Measurements from ENCODE around the gene ALDH1B1.
"Not testable (repeated sequence)": the region's sequence is repeated elsewhere in the genome, so short reads cannot be mapped to it uniquely, and the experiment has no call there.

The ALDH1B1 gene

DNA sequence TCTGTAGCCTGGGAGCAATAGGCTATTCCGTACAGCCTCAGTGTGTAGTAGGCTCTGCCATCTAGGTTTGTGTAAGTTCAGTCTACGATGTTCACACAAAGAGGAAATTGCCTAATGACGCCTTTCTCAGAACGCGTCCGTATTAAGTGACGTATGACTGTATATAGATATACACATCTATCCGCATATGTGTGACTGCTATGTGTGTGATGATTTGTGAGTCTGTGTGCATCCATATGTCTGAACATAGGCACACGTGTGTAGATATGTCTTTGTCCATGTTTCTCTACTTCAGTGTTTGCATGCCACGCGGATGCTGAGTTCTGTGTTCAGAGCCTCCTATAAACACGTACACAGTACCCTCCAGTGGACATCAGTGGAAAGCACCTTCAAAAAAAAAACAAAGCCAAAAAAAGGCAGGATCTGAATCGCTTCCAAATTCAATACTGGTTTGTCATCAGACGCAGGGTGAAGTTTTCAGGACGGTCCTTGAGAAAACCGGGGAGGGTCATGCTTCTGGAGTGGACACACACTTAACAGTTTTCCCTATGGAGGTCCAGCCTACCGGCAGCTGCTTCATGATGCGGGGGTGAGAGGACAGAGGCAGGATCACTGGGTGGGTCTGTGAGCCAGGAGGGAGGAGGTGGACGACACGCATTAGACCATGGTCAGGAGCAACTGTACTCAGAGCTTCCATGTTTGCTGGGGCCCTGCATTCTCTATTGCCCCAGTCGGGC lies 29.5 kb upstream of the ALDH1B1 start:
- peak; percentile 55 for DNase-seq

DNA sequence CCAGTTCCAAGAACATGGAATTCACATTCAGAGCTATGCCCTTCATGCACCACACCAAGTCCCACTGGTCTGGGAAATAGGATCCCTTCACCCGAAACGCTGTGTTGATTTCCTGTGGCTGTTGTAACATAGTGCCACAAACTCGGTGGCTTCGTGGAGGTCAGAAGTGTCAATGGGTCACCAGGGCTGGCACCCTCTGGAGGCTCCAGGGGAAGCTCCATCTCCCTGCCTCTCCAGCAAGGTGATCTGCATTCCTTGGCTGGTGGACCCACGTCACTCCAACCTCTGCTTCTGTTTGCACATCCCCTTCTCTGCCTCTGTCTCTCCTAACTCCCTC lies 28.9 kb upstream of the ALDH1B1 start:
- DNase-seq = no peak

DNA sequence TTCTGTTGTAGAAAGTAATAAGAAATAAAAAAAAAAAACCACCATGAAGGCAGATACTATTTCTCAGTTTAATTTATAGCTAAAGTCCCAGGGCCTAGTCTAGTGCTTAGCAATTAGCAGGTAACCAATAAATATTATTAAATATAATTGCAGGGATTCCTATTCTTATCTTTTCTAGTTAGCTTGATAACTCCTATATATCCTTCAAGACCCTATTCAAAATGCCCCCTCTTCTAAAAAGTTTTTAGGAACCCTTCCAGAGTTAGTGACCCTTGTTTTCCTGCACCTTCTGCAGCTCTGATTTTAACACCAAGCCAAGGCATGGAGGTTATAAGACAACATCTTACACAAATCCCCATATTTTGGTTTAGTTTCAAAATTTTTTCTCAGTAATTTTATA lies 24.6 kb upstream of the ALDH1B1 start:
- DNase-seq = no peak

DNA sequence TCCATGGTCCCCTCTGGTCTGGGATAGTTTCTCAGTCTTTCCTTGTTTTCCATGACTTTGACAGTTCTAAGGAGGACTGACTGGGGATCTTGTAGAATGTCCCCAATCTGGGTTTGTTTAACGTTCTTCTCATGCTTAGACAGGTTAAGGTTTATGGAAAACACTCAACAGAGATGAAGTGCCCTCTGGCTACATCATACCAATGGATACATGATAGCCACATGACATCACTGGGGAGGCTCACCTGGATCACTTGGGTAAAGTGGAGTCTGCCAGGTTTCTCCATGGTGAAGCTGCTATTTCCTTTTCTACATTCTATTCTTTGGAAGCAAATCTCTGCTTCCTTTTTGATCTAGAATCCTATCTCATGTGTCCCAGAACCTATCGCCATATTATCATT lies 23.8 kb upstream of the ALDH1B1 start:
- DNase-seq = no peak

DNA sequence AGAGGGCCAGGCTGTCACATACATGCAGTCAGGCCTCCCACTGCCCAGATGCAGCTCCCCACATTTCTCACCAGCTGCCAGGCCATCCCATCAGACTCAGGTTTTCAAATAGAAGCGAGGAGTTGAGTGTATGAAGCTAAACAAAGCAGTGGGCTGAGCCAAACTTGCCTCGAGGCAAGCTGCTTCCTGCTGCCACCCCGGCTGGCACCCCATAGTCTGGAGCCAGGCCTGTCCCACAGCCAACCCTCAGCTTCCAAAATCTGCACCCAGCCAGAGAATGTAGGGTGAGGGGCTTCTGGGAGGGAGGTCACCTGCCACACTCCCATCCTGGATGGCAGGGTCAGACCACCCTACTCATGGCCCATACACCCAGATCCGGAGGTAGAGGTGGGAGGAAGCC lies 22.3 kb upstream of the ALDH1B1 start:
- no peak for DNase-seq

DNA sequence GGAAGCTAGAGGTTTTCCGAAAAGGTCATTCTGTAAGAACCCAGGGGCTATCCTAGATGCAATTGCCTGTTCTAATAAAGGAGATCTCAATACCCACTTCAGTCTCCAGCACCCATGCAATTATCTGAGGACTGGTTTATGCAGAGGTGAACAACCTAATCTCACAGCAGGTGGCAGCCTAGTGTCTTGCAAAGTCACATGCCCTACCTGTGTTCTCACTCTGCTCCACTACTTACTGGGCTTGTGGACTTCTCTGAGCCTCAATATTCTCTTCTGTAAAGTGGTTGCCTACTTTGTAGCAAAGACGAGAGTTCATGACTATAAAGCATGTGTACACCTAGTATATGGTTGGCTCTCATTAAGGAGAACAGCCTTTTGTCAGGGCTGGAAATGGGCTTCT lies 21.0 kb upstream of the ALDH1B1 start:
- no peak for DNase-seq

DNA sequence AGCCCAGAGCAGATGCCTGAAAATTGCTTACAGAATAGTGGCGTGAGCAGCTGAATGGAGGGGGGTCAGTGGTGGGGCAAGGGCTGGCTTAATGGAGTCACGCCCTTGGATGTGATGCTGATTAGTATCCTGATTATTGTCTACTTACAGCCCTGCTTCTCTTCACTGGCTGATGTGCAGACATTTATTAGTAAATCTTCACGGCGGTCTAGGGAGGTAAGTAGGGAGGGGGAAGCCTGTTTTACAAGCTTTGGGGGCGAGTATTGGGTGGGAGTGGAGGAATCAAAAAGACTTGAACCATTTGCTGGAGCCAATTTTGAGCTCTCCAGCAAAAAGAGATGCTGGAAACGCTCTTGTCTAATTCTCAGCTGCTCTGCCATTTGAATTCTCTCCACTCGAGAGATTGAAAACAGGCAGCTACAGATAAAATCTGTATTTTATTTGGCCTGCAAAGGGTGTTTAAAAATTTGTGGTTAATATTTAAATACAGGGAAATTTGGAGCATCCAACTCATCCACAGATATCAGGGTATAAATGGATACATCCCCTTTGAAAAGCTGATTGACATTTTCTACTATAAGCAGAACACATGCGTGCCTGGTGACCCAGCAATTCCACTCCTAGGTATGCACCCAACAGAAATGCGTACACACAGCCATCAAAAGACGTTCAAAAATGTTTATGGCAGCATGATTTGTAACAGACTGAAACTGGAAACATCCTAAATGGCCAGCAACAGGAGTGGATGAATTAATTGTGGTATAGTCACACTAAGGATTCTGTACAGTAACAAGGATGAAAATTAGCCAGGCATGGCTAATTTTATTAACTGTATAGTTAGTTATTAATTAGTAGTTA lies 19.5 kb upstream of the ALDH1B1 start:
- DNase-seq = no peak

DNA sequence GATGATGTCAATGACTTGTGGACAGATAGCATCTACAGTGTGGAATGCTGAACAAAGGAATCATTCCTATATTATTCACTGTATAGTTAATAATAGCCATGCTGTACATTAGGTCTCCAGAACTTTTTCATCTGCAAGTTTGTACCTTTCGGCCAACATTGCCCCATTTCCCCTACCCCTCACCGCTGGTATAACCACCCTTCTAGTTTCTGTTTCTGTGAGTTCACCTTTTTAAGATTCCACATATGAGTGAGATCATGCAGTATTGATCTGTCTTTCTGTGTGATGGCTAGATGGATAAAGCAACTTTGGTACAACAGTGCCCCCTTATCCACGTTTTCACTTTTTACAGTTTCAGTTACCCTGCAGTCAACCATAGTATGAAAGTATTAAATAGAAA lies 18.8 kb upstream of the ALDH1B1 start:
- DNase-seq = no peak

DNA sequence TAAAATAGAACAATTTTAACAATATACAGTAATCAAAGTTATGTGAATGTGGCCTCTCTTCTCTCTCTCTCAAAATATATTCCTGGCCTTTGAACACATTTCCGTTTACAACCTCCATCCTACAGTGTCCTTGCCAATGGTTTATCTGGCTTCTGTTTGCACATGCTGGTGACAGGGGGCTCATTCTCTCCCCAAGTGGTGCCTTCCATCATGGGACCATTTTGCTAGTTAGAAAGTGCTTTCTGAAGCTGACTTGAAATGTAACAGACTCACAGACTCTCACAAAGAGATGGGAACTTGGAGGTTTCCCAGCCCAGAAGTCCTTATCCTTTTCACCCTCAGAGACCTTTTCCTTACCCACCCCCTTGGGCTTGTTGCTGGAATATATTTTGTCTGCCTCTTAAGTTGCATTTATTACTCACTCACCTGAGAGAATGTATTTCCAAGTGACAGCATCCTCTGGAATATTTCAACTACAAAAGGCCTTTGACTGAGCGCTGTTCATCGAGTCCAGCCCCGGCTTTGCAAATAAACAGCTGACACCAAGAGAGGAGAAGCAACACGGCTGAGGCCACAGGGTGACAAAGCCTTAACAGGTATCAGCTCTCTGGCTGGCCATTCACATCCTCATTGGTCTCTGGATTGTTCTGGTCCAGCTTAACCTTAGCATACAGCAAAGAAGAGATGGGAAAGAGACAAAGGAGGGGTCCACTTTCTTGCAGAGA lies 17.5 kb upstream of the ALDH1B1 start:
- no peak for DNase-seq

DNA sequence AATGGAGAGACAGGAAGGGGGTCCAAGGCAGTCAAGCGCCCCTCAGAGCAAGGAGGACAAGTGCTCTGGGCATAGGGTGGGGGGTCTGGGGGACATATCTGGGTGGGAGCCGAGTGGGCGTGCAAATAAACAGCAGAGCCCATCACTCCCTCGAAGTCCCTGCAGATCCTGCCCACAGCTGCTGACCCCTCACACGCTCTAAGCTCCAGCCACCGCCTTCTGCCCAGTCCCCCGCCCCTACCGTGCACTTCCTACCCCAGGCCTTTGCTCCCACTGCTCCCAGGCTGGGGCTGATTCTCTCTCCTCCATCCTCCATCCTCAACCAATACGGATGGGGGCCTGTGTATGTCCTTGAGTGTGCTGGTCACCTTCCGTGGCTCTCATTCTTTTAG lies 16.9 kb upstream of the ALDH1B1 start:
- DNase-seq = no peak

DNA sequence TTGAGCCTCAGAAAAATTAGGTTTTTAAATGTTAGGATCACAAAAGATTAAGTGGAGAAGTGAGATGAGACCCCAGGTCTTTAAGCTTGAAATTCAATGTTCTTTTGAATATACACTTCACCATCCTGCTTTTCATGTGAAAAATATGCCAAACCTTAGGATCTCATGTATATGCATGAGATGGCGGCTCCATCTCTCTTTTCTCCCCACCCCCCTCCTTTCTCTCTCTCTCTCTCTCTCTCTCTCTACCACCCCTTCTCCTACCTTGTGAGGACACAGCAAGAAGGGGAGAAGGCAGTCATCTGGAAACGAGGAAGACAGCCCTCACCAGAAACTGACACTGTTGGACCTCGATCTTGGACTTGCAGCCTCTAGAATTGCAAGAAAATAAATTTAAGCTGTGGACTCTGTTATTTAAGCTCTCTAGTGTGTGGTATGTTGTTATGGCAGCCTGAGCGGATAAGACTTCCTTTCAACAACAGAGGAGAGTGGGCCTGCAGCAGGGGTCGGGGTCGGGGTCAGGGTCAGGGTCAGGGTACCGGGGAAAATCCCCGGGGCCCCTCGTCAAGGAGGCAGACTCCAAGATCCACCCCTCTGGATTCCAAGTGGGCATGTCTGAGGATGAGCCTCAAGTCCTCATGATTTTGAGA lies 16.4 kb upstream of the ALDH1B1 start:
- DNase-seq = no peak

DNA sequence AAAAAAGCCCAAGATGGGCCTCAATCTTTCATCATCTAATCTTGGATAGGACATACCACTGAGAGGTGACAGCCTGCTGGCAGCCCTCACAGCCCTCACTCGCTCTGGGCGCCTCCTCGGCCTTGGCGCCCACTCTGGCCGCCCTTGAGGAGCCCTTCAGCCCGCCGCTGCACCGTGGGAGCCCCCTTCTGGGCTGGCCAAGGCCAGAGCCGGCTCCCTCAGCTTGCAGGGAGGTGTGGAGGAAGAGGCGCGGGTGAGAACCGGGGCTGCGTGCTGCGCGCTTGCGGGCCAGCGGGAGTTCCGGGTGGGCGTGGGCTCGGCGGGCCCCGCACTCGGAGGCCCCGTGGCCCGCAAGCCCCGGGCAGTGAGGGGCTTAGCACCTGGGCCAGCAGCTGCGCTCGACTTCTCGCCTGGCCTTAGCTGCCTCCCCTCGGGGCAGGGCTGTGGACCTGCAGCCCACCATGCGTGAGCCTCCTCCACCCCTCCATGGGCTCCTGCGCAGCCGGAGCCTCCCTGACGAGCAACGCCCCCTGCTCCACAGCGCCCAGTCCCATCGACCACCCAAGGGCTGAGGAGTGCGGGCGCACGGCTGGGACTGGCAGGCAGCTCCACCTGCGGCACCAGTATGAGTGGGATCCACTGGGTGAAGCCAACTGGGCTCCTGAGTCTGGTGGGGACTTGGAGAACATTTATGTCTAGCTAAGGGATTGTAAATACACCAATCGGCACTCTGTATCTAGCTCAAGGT lies 15.0 kb upstream of the ALDH1B1 start:
- not testable (repeated sequence) for DNase-seq

DNA sequence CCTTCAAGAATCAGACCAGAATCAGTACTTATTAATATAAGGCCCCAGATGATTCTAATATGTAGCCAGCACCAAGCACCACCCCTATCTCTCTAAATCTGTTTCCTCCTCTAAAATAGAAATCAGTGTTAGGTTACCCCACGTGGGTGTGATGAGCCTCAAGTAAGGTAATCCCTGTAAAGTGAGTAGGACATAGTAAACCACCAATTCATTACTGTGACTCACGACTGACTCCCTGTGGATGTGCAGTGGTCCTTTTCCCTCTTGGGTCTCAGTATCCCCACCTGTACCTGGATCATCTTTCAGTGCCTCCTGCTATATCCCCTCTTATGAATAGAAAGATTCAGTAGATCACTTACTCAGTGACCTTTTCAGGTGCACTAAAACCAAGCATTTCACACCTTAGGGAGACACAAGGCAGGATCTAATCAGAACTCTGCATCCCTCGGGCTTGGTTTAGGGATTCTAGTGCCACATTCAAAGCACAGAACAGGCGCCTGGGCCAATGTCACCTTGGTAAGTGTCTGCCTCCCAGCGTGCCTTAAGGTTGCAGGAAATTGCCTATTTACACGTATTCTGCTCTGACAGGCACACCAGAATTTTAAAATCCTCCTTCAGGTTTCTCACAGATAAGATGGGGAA lies 12.2 kb upstream of the ALDH1B1 start:
- no peak for DNase-seq

DNA sequence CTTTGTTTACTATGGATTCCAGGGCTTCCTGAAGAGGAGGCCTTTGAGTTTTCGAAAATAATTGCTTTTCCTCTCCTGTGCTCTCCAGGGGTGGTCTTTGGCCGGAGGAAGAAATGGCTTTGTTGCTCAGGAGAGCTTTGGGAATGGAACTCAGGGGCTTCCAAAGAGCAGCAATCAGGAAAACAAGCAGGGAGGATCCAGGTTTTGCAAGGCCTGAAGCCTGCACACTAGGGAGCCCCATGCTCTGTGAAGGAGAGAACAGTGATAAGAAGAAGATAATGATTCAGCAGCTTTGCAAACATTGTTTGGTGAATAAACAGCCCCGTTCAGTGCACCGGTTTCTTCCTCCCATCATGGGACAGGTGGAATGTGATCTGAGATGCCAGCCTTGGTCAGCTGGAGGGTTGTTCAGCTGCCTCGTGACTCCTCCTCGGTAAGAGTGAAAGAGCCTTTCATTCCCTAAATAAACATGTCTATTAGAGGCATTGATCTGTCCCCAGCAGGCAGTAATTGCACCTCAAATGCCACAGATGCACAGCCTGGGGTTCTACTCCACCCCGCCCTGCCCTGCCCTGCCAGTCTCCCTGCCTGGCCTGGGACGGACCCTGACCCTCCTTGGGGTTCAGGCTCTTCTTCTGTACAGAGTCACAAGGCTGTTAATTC lies 11.5 kb upstream of the ALDH1B1 start:
- DNase-seq = no peak

DNA sequence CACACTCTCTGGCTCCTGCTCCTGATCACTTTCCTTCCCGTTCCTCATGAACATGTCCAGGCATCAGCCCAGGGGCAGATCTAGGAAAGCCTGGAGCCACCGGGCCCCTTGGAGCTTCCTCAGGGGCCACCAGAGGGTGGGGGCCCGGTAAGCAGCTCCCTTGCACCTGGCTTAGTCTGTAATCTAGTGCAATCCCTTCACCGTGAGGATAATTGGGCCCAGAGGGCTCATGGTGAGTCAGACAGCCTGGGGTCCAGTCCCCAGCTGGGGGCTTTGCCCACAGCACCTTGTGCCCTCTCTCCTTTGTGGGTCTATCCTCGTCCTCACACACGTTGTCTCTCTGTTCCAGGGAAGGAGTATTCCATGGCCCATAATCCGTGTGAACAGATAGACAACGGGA lies 10.4 kb upstream of the ALDH1B1 start:
- DNase-seq = no peak

DNA sequence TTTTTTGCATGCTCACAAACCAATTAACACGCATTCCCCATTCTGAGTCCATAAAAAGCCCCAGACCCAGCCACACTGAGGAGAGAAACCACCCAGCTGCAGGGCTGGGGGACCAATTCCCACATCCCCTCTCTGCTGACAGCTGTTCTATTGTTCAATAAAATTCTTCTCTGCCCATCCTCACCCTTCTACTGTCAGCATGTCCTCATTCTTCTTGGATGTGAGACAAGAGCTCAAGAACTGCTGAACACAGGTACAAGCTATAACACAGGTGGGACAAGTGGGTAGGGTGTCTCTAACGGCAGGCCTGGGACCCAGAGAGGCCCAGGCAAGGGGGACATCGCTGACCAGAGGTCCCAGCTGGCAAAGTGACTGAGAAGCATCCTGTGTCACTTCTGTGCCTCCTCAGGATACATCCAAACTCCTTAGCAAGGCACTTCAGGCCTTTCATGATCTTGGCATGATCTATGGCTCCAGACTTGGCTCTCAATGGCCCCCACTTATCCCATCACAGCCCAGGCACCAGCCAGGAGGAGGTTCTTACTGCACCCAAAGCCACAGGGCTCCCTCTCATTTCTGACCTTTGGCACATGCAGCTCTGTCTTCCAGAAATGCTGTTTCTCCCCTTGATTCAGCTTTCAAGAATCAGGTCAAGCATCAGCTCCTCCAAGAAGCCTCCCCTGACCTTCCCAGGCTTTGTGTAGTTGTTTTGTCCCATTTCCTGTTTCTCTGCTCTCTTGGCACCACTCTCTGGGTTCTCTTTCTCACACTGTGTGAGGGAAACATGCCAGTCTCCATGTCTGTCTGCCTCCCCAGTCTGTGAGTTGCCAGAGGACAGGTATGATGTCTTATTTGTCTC lies 7.3 kb upstream of the ALDH1B1 start:
- no peak for DNase-seq

DNA sequence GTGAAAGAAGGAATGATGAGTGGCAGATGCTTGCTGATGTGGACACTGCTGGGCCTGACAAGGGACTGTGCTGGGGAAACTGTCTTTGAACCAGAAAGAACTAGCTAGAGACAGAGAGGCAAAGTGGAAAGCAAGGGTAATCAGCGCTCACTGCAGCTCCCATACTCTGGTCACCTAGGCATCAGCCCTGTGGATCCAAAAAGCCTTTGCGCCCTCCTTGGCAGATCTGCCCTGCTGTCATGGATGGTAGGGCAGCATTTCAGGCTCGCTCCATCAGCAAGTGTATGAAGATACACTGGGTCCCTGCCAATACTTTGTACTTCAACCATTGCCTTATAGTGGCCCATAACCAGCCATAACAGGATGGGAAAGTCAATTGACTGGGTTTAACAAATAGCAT lies 6.6 kb upstream of the ALDH1B1 start:
- no peak for DNase-seq

DNA sequence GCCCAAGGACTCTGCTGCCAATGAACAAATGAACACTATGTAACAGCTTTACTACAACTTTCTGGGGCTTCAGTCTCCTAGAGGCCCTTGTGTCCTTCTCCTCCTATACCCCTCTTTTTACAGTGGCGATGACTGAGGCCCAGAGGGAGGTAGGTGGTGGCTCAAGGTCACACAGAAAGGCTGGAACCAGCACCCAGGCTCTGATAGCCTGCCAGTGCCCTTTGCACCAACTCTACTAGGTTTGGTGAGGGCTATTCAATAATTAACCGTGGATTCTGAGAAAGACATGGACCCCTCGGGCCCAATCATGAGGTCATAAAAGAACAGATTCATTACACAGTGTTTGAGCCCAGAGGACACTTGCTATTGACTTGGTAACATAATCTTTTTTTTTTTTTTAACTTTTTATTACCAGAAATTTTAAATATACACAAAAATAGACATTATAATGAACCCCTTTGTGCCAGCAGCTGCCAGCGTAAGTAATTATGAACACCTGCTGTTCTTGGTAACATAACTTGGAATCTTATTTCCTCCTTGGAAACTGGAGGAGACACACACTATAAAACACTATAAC lies 6.1 kb upstream of the ALDH1B1 start:
- no peak for DNase-seq

DNA sequence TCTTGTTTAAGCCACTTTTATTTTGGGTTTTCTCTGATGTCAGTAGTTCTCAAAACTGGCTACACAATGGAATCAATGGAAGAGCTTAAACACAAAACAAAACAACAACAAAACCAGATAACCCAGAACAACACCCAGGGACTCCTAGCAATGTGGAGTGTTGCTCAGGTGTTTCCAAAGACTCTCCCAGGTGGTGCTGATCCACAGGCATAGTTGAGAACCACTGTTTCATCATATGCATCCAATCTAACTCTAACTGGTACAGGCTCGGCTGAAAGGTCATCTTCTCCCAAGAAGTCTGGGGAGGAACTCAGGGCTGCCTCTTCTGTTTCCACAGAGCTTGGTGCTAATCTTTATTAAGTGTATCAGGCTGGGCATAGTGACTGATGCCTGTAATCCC lies 5.4 kb upstream of the ALDH1B1 start:
- DNase-seq = no peak

DNA sequence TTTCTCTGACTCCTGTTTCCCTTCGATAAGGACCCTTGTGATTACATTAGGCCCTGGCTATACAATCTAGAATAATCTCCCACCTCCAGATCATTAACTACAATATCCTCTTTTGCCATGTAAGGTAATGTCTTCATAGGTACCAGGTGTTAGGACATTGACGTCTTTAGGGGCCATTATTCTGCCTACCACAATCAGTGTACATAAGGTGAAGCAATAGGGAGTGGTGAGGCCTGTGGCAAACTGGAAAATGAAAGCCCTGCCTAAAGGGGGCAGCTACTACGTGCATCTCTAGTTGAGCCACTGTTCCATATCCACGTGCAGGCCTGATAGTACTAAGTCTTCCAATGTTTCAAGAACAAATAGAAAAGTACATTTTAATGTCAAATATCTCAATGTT lies 4.8 kb upstream of the ALDH1B1 start:
- DNase-seq = no peak
